ENCODE results near the gene ACTR3.

Gene ACTR3

DNA sequence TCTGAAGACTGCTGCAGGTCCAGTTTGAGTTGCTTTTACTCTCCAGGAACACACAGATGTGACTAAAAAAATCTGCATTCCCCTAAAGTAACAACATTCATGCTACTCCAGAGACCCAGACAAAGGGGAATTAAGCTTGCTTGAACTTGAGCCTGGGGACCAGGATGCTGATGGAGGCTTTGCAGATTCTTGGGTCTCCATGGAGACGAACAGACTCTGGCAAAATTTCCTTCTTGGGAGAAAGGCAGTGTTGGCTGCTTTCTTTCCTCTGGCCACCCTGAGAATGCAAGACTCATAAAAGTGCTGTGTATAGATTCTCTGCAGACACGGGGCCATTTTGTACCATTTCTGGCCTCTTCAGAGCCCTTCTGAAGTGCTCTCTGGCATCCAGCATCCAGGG, 112.0 kb downstream of the ACTR3 start:
- no peak for DNase-seq (ENCODE audit: low read depth in 2 of 2)

DNA sequence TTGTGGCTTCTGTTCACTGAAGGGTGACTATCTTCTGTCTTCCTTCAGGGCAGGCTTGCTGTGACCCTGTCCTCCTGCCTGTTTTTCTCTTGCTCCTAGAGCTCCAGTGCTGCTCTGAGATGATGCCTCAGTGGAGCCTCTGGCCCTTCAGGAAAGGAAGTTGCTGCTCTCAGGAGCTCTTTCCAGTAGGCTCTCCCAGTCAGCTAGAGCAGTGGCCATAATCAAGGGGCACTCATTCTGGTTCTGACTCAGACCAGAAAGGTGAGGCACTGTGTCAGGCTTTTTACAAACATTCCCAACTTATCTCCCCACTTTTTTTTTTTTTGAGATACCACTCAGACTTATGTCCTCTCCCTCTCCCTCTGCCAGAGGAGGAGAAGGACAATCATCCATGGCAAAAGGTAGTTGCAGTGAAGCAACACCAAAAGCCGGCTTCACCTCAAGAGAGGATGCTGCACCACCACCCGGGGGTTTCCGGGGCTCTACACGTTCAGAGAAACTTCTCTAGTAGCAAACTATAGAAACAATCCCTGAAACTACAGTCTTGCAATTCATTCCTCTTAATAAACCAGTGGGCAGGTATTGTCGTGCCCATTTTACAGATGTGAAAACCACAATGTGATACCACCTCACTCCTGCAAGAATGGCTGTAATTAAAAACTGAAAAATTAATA, 115.4 kb downstream of the ACTR3 start:
- DNase-seq (ENCODE audit: low read depth in 2 of 2): no peak

DNA sequence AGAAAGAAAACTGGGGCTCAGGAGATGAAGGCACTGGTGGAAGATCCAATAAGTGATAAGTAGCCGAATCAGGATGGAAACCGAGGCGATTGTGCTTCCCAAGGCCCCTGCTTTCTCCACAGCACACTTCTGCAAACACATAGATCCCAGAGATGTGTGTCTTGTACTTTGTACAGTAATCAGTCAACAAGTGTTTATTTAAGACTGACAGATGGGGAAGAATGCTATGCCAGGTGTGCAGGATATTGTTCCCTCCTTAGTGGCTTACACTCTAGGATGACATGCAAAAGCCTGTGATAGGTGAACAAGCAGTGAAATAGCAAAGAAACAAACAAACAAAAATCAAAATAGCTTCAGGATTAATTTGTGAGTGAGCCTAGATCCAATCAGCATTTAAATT, 116.6 kb downstream of the ACTR3 start:
- DNase-seq (ENCODE audit: low read depth in 2 of 2): no peak

DNA sequence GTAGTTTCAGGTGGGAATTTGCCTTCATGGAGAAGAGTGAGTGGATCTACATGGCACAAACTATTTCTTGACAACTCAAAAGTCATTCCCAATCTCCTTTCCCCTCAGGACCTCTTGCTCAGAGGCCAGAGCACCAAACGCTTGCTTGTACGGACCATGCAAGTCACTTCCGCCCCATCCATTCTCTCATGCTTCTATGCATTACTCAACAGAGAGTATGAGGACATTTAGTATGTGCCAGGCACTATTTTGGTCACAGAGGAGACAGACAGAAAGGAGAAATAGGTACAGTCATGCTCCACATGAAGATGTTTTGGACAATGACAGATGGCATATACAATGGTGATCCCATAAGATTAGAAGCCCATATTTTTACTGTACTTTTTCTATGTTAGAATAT, 117.5 kb downstream of the ACTR3 start:
- no peak for DNase-seq (ENCODE audit: low read depth in 2 of 2)

DNA sequence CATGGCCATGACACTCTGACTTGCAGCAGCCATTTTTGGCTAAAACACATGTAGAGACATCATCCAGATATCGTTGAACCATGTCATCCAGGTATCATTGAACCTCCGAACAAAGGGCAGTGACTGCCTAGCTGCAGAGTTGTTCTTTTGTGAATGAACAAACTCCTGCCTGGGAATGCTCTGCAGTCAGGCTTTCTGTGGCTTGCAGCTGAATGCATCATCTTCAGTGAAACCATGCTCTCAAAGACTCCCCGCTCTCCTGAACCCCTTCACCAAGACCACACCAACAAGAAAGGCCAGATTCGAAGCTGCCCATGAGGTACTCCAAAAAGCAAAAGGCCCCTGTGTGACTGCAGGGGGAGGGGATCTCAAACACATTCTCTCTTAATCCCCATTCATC, 118.8 kb downstream of the ACTR3 start:
- DNase-seq (ENCODE audit: low read depth in 2 of 2): no peak

DNA sequence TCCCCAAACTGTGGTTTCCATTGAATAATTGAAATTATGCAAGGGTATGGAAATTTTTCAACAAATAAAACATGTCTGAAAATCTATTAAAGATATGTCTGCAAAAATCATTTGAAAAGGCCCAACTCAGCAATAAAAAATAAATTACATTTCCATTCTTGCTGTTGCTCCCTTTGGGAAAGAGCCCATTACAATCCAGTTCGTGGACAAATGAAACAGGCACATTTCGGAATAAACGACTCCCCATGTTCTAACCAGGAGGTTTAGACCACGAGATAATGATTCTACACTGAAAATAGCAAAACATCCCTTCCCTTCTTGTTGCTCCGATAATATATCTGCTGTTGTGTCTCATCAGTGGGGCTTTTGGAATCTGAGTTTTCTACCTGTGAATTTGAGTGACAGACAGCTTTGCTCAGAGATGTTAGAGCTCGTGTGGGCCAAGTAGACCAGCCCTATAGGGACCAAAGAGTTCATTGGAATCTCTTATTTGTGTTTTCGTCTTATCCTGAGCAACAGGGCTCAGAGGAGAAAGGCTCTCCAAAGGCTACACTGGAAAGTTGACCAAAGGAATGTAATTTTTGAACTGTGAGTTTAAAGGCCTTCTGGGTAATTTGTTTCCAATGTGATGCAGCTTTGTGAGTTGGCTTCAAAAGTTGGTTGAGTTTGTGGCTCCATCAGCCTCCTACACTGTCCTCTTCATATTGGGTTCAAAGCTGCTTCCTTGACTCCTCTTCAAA, 119.5 kb downstream of the ACTR3 start:
- DNase-seq (ENCODE audit: low read depth in 2 of 2): no peak

DNA sequence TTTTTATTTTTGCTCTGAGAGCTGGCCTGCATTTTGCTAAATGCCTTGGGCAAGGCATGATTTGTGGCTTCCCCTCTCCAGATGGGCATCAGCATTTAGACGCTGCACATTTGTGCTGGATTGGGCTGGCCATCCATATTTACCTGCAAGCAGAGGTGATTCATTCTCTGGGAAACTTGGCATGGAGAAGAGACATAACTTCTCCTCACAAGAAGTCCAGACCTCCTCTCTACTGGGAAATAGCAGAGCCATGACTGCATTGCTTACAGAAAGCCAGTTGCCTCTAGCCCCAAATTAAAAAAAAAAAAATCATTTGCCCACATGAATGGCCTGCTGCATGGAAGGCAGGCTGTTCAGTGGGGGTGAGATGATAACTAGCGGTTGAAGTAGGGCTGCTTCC, 120.1 kb downstream of the ACTR3 start:
- no peak for DNase-seq (ENCODE audit: low read depth in 2 of 2)

DNA sequence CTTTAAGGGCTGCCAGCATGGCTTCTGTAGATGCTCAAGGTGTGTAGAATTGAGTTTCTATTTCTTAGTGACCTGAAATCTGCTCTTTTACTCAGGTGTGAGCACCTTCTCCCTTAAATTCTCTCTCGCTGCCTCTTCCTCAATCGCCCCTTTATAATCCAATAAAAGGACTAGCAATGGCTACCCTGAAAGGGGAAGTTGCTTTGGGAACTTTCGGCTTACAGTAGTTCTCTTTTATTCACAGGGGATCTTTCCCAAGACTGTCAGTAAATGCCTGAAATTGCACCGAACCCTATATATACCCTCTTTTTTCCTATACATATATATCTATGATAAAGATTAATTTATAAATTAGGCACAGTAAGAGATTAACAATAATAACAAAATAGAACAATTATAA, 121.8 kb downstream of the ACTR3 start:
- no peak for DNase-seq (ENCODE audit: low read depth in 2 of 2)

Data from stimulated activated CD8-positive, alpha-beta memory T cell treated with anti-CD3 and anti-CD28 coated beads, Interleukin-15, amount 100 ng/mL, for 4 hours (primary cell).